PC-9 (cell line): ENCODE data around the gene EIF4E1B.

Experiments
- CTCF ChIP-seq: fragments of 200-600 bp; sonication (generic); conservative IDR thresholded peaks from 2 replicates; pipeline ENCODE4 v1.6.1; 2017; ENCODE audit warnings: mixed run types, antibody characterized with exemption, mild to moderate bottlenecking, moderate library complexity
- EZH2 ChIP-seq: fragments of 200-600 bp; sonication (generic); IDR thresholded peaks from 2 replicates; pipeline ENCODE4 v1.8.0; 2017; ENCODE audit warnings: antibody characterized with exemption, low read depth

DNA sequence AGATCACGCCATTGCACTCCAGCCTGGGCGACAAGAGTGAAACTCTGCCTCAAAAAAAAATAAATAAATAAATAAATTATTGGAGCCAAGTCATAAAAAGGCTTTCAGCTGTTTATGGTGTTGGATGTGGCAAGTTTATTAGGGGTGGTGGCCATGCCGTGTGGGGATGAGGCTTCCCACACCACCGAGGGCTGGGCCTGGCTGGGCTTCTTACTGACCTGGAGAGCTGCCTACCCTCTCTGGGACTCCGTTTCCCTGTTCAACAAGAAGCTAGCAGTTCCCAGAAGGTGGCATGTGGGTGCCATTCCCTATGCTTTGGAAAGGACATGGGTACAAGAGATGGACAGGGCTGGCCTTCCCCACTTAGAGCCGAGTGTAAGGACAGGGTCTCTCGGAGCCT lies 43.1 kb upstream of the EIF4E1B start:
- no peak for TF ChIP-seq CTCF
- TF ChIP-seq EZH2 = no peak
